ENCODE measurements around the gene LMBRD2. TPM values are rescaled to one million over a fixed set of nuclear protein-coding genes. Genes with fewer than 3 reads are reported as not detected.

Gene LMBRD2
- polyA plus RNA-seq, 3 donors: 2.1 to 6.4 (median 2.3) TPM

DNA sequence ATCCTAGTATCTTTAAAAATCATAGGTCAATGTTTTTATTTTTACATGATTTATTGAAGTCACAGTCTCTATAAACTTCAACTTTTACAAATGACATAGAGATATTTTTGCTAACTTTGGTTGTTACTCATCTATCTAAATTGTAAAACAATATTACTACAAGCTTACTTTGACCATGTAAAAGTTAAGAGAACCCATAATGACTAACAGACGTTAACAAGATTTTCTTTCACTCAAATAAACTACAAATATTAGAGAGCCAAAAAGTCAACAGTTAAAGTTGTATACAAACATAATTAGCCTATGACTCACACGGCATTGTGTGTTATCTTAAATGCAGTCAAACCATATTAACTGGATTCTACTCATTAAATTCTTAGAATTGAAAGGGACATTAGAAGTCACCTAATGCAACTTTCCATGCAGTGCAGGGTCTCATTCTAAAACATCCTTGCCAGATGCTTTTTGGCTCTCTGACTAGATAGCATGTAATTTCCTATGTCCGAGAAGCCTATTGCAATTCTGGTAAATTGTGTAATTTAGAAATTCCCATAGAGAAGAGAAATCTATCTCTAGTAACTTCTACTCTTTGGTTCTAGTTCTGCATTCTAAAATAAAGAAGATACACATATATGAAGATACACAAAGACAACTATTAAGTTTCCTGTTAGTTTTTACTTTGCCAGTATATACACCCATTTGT lies 42.8 kb downstream of the LMBRD2 start:
- Histone ChIP-seq H3K9ac (ENCODE audit: insufficient read depth, low read length, poor library complexity, severe bottlenecking) (no peak overlapping the region), H3K4me2 (replicated peaks; ENCODE audit: extremely low read depth, low read length, poor library complexity, severe bottlenecking) (no peak overlapping the region), H3K36me3 (replicated peaks in 1 of 2; ENCODE audit: control insufficient read depth in 1 of 2, insufficient read depth in 2 of 2, low read length in 2 of 2) (peaks cover 62 to 94% of the 10 kb centered on the region in 2 donors), H3K79me2 (ENCODE audit: insufficient read depth, low read length) (no peaks in the 10 kb centered on the region), H3K9me3 (replicated peaks in 1 of 2; ENCODE audit: control insufficient read depth in 1 of 2, insufficient read depth in 1 of 2, low read length in 2 of 2) (no peaks in the 10 kb centered on the region), H3K27ac (ENCODE audit: low read depth in 1 of 2, low read length in 2 of 2) (no peak overlapping the region), H4K20me1 (ENCODE audit: insufficient read depth, low read length) (no peaks in the 10 kb centered on the region), H2AFZ (ENCODE audit: insufficient read depth, low read depth, low read length, poor library complexity, severe bottlenecking) (no peak overlapping the region), H3K4me3 (replicated peaks in 1 of 3; ENCODE audit: low read depth in 2 of 3, low read length in 3 of 3) (no peak overlapping the region), H3K4me1 (ENCODE audit: control insufficient read depth in 1 of 2, insufficient read depth in 2 of 2, low read length in 2 of 2) (no peaks in the 10 kb centered on the region), H3K27me3 (ENCODE audit: control insufficient read depth in 2 of 2, insufficient read depth in 2 of 2, low read length in 2 of 2) (no peaks in the 10 kb centered on the region)
- Mint-ChIP-seq H3K27me3 (ENCODE audit: low read depth in 3 of 3) (no peaks in the 10 kb centered on the region), H3K9me3 (no peaks in the 10 kb centered on the region), H3K36me3 (peaks cover 56 to 64% of the 10 kb centered on the region in 2 donors), H3K4me3 (no peak overlapping the region), H3K27ac (no peak overlapping the region), H3K4me1 (no peaks in the 10 kb centered on the region)
- intact Hi-C loops (cut with micrococcal nuclease): no loop called here
- WGBS (ENCODE audit: insufficient coverage): no CpG with 5 or more reads among the region's 3 CpGs
- DNase-seq: no peak
- TF ChIP-seq, protein P1, sequence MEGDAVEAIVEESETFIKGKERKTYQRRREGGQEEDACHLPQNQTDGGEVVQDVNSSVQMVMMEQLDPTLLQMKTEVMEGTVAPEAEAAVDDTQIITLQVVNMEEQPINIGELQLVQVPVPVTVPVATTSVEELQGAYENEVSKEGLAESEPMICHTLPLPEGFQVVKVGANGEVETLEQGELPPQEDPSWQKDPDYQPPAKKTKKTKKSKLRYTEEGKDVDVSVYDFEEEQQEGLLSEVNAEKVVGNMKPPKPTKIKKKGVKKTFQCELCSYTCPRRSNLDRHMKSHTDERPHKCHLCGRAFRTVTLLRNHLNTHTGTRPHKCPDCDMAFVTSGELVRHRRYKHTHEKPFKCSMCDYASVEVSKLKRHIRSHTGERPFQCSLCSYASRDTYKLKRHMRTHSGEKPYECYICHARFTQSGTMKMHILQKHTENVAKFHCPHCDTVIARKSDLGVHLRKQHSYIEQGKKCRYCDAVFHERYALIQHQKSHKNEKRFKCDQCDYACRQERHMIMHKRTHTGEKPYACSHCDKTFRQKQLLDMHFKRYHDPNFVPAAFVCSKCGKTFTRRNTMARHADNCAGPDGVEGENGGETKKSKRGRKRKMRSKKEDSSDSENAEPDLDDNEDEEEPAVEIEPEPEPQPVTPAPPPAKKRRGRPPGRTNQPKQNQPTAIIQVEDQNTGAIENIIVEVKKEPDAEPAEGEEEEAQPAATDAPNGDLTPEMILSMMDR (IDR thresholded peaks at IDR 0.05): no peak

DNA sequence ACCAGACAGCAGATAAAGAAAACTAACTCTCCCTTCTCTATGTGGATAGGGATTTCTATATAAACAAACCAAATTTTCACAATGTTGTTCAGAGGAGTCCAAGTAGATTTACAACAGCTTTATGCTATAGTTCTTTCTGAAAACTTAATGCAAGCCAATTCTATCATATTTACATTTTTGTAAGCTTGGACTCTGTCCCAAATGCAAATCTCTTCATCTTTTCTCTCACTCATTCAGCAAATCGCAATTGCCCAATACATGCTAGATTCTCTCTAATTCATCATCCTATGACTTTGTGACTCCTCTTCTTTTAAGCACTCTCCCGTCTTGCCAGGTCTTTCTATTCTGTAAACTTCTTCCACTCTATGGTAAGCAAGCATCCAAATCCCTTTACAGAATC lies 45.9 kb downstream of the LMBRD2 start:
- Histone ChIP-seq H3K36me3 (replicated peaks in 1 of 2; ENCODE audit: control insufficient read depth in 1 of 2, insufficient read depth in 2 of 2, low read length in 2 of 2) (peaks cover 57 to 77% of the 10 kb centered on the region in 2 donors), H3K4me3 (replicated peaks in 1 of 3; ENCODE audit: low read depth in 2 of 3, low read length in 3 of 3) (no peak overlapping the region), H3K27me3 (ENCODE audit: control insufficient read depth in 2 of 2, insufficient read depth in 2 of 2, low read length in 2 of 2) (no peaks in the 10 kb centered on the region), H4K20me1 (ENCODE audit: insufficient read depth, low read length) (no peaks in the 10 kb centered on the region), H3K4me2 (replicated peaks; ENCODE audit: extremely low read depth, low read length, poor library complexity, severe bottlenecking) (no peak overlapping the region), H3K27ac (ENCODE audit: low read depth in 1 of 2, low read length in 2 of 2) (no peak overlapping the region), H3K9me3 (replicated peaks in 1 of 2; ENCODE audit: control insufficient read depth in 1 of 2, insufficient read depth in 1 of 2, low read length in 2 of 2) (no peaks in the 10 kb centered on the region), H3K79me2 (ENCODE audit: insufficient read depth, low read length) (no peaks in the 10 kb centered on the region), H2AFZ (ENCODE audit: insufficient read depth, low read depth, low read length, poor library complexity, severe bottlenecking) (no peak overlapping the region), H3K4me1 (ENCODE audit: control insufficient read depth in 1 of 2, insufficient read depth in 2 of 2, low read length in 2 of 2) (no peaks in the 10 kb centered on the region), H3K9ac (ENCODE audit: insufficient read depth, low read length, poor library complexity, severe bottlenecking) (no peak overlapping the region)
- Mint-ChIP-seq H3K27me3 (ENCODE audit: low read depth in 3 of 3) (no peaks in the 10 kb centered on the region), H3K36me3 (peaks cover 51 to 57% of the 10 kb centered on the region in 2 donors), H3K4me1 (no peaks in the 10 kb centered on the region), H3K27ac (no peak overlapping the region), H3K4me3 (no peak overlapping the region), H3K9me3 (no peaks in the 10 kb centered on the region)
- DNase-seq: no peak
- intact Hi-C loops (cut with micrococcal nuclease): no loop called here
- TF ChIP-seq, protein P1 (IDR thresholded peaks at IDR 0.05): no peak
- 82% methylated on average over 2 of the region's 2 CpGs for WGBS (ENCODE audit: insufficient coverage)
